Keratinocyte (primary cell): ENCODE data around the gene SF1. TPM values are rescaled to one million over a fixed set of nuclear protein-coding genes. Genes with fewer than 3 reads are reported as not detected.

Experiments used
- DNase-seq: peaks from one replicate; pipeline ENCODE4 v3.0.0-alpha.2; 2011; ENCODE audit warnings: low read depth, missing footprints, low spot score
- FAIRE-seq: peaks from 2 replicates; lab custom pipeline; 2011; peaks lifted over from hg19 to GRCh38; lab: Jason Lieb, UNC
- H2AFZ ChIP-seq: 2 replicates; pipeline ENCODE4 v1.6.0; 2012; ENCODE audit warnings: low read length, control low read depth, inconsistent platforms; ENCODE audit not compliant: control insufficient read depth
- H3K27ac ChIP-seq: 2 replicates; pipeline ENCODE4 v1.5.1; 2011; ENCODE audit warnings: low read length; ENCODE audit not compliant: control insufficient read depth, insufficient read depth
- H3K27me3 ChIP-seq: 3 replicates; pipeline ENCODE4 v1.6.0; 2011; ENCODE audit warnings: low read length; ENCODE audit not compliant: control insufficient read depth, insufficient read depth; ENCODE audit errors: extremely low read depth
- H3K36me3 ChIP-seq, 2 experiments: 2 replicates in 1 of 2; 3 replicates in 1 of 2; pipeline ENCODE4 v1.5.1; 2011; ENCODE audit warnings: low read length in 2 of 2, mild to moderate bottlenecking in 1 of 2; ENCODE audit not compliant: control insufficient read depth in 2 of 2, insufficient read depth in 2 of 2; ENCODE audit errors: extremely low read depth in 1 of 2
- H3K4me1 ChIP-seq: 3 replicates; pipeline ENCODE4 v1.5.1; 2011; ENCODE audit warnings: low read length; ENCODE audit not compliant: control insufficient read depth, insufficient read depth; ENCODE audit errors: extremely low read depth
- H3K4me2 ChIP-seq: 3 replicates; pipeline ENCODE4 v1.6.0; 2011; ENCODE audit warnings: low read depth, low read length; ENCODE audit not compliant: control insufficient read depth, insufficient read depth; ENCODE audit errors: extremely low read depth
- H3K4me3 ChIP-seq, 3 experiments: fragments of 200-600 bp in 1 of 3; sonication (generic) in 1 of 3; 2 replicates in 2 of 3; 3 replicates in 1 of 3; pipeline ENCODE4 v1.5.1; 2011 to 2016; ENCODE audit warnings: low read length in 3 of 3, mild to moderate bottlenecking in 3 of 3, control low read depth in 2 of 3, inconsistent platforms in 1 of 3, low read depth in 1 of 3, mixed read lengths in 1 of 3, mixed run types in 1 of 3, moderate library complexity in 1 of 3; ENCODE audit not compliant: control insufficient read depth in 2 of 3, insufficient read depth in 2 of 3; ENCODE audit errors: extremely low read depth in 1 of 3
- H3K79me2 ChIP-seq: 2 replicates; pipeline ENCODE4 v1.6.0; 2012; ENCODE audit warnings: low read length; ENCODE audit not compliant: control insufficient read depth, insufficient read depth
- H3K9ac ChIP-seq: 3 replicates; pipeline ENCODE4 v1.6.0; 2011; ENCODE audit warnings: low read length; ENCODE audit not compliant: control insufficient read depth, insufficient read depth; ENCODE audit errors: extremely low read depth
- H3K9me1 ChIP-seq: 3 replicates; pipeline ENCODE4 v1.6.0; 2011; ENCODE audit warnings: low read length; ENCODE audit not compliant: control insufficient read depth, insufficient read depth; ENCODE audit errors: extremely low read depth
- H3K9me3 ChIP-seq: 2 replicates; pipeline ENCODE4 v1.5.1; 2012; ENCODE audit warnings: low read depth, low read length; ENCODE audit not compliant: control insufficient read depth
- H4K20me1 ChIP-seq: 3 replicates; pipeline ENCODE4 v1.6.0; 2011; ENCODE audit warnings: low read length; ENCODE audit not compliant: control insufficient read depth, insufficient read depth; ENCODE audit errors: extremely low read depth
- CTCF ChIP-seq, 3 experiments: IDR thresholded peaks in 1 of 3; conservative IDR thresholded peaks in 1 of 3; optimal IDR thresholded peaks in 1 of 3; 2 replicates in 2 of 3; 3 replicates in 1 of 3; pipeline versions ENCODE3 to v1.5.1; 2011; ENCODE audit warnings: low read length in 3 of 3, mild to moderate bottlenecking in 3 of 3, moderate library complexity in 2 of 3, control low read depth in 1 of 3, inconsistent platforms in 1 of 3; ENCODE audit not compliant: insufficient read depth in 2 of 3; ENCODE audit errors: extremely low read depth in 1 of 3
- EZH2 ChIP-seq: IDR thresholded peaks from one replicate; pipeline ENCODE4 v1.6.1; 2012; ENCODE audit warnings: inconsistent platforms, mild to moderate bottlenecking, low read length, moderate library complexity
- dilution Hi-C: fragments of 300-500 bp; cut with MboI; formaldehyde crosslinking; loops from one replicate; pipeline ENCODE4 v1.7.0; 2020; ENCODE audit warnings: low sequenced_read_pairs; ENCODE audit not compliant: extremely low pct_ligation_motif_present
- polyA plus RNA-seq, 5 experiments: library from polyadenylated mRNA; depleted of rRNA in 3 of 5; stranded (reverse) in 3 of 5; stranded (forward) in 1 of 5; unstranded in 1 of 5; fragments of >200 nt; gene quantifications; 1 replicate in 1 of 5; 2 replicates in 3 of 5; 3 replicates in 1 of 5; pipeline versions ENCODE4 v1.2.1 to v1.2.3, GENCODE V29; 2011 to 2012; ENCODE audit warnings: missing spikeins in 2 of 5, low read depth in 1 of 5, low replicate concordance in 1 of 5

SF1 gene
- polyA plus RNA-seq, 1 donor (not counting 4 experiments of a cell fraction or from before 2014, with no cell fraction given): 54.5 TPM

GRCh38 chr11:64751136-64751535 is 27.2 kb downstream of the SF1 start:
- dilution Hi-C loops: no loop called here
- no peak overlapping the region for H3K4me3 ChIP-seq

GRCh38 chr11:64750361-64751054 is 27.8 kb downstream of the SF1 start:
- Histone ChIP-seq H3K9ac (no peak overlapping the region), H3K36me3 (no peaks in the 10 kb centered on the region), H3K9me1 (no peaks in the 10 kb centered on the region), H3K79me2 (no peaks in the 10 kb centered on the region), H3K27me3 (peaks cover 15% of the 10 kb centered on the region), H3K4me1 (peaks cover 7% of the 10 kb centered on the region), H3K9me3 (no peaks in the 10 kb centered on the region), H3K27ac (no peak overlapping the region), H2AFZ (no peak overlapping the region), H3K4me3 (no peak overlapping the region), H4K20me1 (no peaks in the 10 kb centered on the region), H3K4me2 (no peak overlapping the region)
- dilution Hi-C loops: no loop called here
- DNase-seq (no peak), FAIRE-seq (no peak)
- TF ChIP-seq CTCF (optimal IDR thresholded peaks at IDR 0.05 in 1 of 3, IDR thresholded peaks at IDR 0.05 in 1 of 3, conservative IDR thresholded peaks at IDR 0.05 in 1 of 3; ENCODE audit: extremely low read depth in 1 of 3, insufficient read depth in 2 of 3, low read length in 3 of 3) (no peak), EZH2 (no peak)

More at GRCh38 chr11:64751136-64751535, 27.2 kb downstream of the SF1 start:
- no peak overlapping the region for H3K4me2 ChIP-seq
- no peaks in the 10 kb centered on the region for H3K9me1 ChIP-seq
- H3K9me3 ChIP-seq: no peaks in the 10 kb centered on the region
- no peak overlapping the region for H3K27ac ChIP-seq
- no peak for FAIRE-seq
- H3K79me2 ChIP-seq: no peaks in the 10 kb centered on the region
- no peak overlapping the region for H2AFZ ChIP-seq
- H3K36me3 ChIP-seq: no peaks in the 10 kb centered on the region
- DNase-seq: no peak
- H4K20me1 ChIP-seq: no peaks in the 10 kb centered on the region
- peaks cover 9% of the 10 kb centered on the region for H3K27me3 ChIP-seq
- H3K9ac ChIP-seq: no peak overlapping the region
- peaks cover 6% of the 10 kb centered on the region for H3K4me1 ChIP-seq
- TF ChIP-seq CTCF (optimal IDR thresholded peaks at IDR 0.05 in 1 of 3, IDR thresholded peaks at IDR 0.05 in 1 of 3, conservative IDR thresholded peaks at IDR 0.05 in 1 of 3; ENCODE audit: extremely low read depth in 1 of 3, insufficient read depth in 2 of 3, low read length in 3 of 3) (no peak), EZH2 (no peak)
